HG03565 (cell line): ENCODE results near the gene TAF15.

Experiments used
- ATAC-seq: cut with Tn5 transposase; IDR thresholded peaks from one replicate; pipeline ENCODE4 v1.9.1; 2021; ENCODE audit warnings: mild to moderate bottlenecking, moderate library complexity; ENCODE audit not compliant: unreplicated experiment

Gene TAF15

DNA sequence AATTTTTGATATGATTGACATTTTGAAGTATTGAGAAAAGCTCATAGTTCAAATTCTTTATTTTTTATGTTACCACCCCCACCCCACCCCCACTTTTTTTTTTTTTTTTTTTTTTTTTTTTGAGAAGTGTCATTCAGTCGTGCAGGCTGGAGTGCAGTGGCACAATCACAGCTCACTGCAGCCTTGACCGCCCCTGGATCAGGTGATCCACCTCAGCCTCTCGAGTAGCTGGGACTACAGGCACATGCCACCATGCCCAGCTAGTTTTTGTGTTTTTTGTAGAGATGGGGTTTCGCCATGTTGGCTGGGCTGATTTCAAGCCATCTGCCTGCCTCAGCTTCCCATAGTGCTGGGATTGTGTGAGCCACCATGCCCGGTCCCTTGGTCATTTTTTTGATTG is 7.4 kb downstream of the TAF15 start:
- no peak for ATAC-seq

GRCh38 chr17:35817196-35817595 is 7.9 kb downstream of the TAF15 start:
- ATAC-seq = no peak

DNA sequence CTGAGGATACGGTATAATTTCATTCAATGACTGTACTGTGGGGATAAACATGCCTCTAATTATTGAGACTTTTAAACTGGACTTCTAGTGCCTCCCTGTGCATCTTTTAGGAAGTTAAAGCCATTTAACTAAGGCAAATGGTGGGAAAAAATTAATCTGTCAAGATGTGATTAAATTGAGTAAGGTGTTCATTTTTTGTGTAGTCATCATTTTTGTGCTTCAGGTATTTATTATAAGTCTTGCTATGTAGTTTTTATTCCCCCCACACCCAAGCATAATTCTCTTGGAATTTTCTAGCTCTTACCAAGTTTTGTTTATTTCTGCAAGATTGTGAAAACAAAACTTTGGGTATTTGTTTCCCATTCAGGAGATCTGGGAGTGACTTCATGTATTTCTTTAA is 10.2 kb downstream of the TAF15 start:
- ATAC-seq = no peak

- no peak for ATAC-seq
These were observed 12.0 kb downstream of the TAF15 start for GRCh38 chr17:35821308-35821707.

GRCh38 chr17:35825206-35825605 is 15.9 kb downstream of the TAF15 start:
- ATAC-seq = no peak

- no peak for ATAC-seq
These were observed 31.8 kb downstream of the TAF15 start for GRCh38 chr17:35841101-35841500.

DNA sequence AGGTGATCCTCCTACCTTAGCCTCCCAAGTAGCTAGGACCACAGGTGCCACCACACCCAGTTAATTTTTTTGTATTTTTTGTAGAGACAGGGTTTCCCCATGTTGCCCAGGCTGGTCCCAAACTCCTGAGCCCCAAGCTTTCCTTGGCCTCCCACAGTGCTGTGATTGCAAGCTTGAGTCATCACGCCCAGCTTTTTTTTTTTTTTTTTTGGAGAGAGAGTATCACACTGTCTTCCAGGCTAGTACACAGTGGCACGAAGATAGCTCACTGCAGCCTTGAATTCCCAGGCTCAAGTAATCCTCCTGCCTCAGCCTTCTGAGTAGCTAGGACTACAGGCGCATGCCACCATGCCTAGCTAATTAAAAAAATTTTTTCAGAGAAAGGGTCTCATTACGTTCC is 32.2 kb downstream of the TAF15 start:
- ATAC-seq = no peak

GRCh38 chr17:35842239-35842638 is 33.0 kb downstream of the TAF15 start:
- no peak for ATAC-seq

GRCh38 chr17:35843698-35844097 is 34.4 kb downstream of the TAF15 start:
- ATAC-seq = no peak

GRCh38 chr17:35844547-35844946 is 35.3 kb downstream of the TAF15 start:
- ATAC-seq = no peak

DNA sequence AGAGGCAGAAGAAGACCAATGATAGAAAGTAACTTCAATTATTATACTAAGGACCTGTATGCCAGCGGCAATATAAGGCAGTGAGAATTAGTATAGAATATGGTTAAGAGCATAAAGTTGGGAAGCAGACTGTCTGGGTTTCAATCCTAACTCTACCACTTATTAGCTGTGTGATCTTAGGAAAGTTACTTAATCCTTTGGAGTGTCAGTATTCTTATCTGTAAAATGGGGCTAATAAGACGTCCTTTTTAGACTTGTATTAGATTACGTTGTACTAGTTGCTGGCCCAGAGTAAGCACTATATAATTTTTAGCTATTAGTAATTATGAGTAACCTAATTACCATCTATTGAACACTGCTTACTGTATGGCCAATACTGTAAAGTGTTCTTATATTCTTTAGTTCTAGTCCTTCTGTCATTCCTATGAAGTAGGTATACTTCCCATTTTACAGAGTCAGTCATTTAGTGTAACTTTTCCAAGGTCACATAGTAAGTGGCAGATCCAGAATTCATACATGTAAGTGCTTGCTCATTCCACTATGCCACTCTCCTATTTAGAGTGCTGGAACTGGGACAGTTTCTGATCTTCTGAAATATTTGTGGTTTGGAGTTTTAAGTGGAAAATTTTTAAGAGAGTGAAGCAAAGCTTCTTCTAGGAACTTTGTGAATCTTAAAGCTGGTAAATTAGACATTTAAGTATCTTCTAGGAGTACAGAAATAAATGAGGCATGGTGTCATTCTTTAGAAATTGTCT is 36.9 kb downstream of the TAF15 start:
- ATAC-seq = no peak

- ATAC-seq = no peak
These were observed 37.7 kb downstream of the TAF15 start for GRCh38 chr17:35847006-35847405.

DNA sequence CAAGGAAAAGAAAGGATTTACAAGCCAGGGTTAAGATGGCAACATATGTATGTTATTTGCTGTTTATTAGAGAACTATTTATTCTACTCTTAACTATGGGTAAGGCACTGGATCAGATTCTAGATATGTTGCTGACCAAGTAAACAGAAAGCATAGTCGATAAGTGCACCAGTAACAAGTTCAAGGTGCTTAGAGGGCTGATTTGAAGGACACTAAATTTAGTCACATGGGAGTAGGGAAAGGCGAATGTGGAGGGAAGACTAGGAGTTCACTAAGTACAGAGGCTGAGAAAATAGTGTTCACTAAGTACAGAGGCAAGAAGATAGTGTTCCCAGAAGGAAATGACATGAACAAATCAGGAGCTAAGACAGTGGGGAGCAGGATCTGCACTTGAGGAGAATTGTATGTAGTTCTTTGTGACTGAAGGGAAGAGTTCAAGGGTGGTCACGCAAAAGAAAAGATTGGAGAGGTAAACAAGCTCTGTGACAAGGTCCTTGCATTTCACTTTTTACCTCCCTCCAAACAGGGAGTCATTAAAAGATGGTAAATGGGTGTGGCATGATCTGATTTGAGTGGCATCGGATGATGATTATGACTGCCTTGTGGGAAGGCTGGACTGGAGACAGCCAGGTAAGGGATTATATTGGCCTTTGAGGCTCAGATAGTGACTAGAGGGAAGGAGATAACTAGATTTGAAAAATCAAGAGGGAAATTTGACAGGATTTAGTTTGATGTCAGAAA is 38.5 kb downstream of the TAF15 start:
- ATAC-seq = no peak

DNA sequence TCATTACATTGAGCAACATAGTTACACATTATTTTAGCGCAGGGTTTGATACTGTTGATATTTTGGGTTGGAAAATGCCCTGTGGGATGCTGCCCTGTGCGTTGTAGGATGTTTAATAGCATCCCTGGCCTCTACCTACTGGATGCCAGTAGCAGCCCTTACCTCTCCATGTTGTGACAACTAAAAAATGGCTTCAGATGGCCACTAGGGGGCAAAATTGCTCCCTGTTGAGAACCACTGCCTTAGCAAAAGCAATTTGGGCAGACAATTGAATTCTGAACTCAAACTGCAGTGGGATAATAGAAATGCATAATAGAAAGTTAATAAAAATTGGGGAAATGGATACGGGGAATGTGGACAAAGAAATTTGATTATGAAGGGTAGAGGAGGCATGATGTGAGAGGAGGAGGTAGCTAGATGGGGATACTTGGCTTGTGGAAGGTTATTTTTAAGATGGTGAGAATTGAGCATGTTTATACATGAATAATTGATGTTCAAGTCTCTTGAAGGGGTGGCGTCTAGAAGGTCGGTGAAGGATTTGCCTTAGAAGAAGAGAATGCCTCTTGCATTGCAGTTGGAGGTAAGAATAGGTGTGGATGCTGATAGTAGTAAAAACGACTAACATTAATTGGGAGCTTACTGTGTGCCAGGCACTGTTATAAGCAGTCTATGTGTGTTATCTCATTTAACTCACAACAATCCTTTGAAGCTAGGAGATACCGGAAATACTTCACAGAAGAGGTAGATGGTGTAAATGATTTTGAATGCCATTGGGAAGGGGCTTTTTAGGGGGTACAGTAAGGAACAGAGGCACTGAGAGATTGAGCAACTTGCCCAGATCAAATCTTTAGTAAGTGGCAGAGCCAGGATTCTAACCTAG is 40.4 kb downstream of the TAF15 start:
- ATAC-seq = no peak

DNA sequence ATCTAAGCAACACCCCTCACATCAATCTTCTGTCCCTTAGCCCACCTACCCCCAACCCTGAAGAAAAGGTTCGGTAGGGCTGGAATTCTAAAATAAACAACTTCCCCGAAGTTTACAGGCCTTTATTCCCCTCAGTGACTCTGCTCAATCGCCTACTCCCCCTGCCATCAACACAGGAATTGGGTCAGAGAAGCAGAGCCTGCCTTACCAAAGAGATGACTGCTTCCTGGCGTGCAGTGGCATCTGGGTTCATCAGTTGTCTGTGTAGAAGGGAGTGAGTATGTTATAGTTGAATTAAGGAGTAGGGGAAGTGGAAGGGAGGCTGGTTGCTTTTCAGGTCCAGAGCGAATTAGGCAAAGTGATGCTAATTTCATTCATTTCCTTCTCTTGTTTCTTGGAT is 46.7 kb downstream of the TAF15 start:
- ATAC-seq = no peak

DNA sequence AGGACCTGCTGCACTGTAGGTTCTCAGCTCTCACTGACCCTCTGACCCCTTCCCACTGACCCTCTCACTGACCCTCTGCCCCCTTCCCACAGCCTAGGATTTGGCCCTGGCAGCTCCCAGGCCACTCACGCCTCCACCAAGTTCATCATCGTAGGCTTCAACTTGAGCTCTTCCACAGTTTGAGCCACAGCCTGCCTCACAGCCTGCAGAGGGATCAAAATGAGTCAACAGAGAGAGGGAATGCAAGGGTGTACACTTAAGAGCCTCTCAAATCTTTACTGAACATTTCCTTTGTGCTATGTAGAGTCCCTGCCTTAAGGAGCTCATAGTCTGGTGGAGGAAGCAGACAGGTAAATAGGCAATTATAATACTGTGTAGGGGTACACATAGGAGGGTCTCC is 47.3 kb downstream of the TAF15 start:
- no peak for ATAC-seq

GRCh38 chr17:35864853-35865252 is 55.6 kb downstream of the TAF15 start:
- no peak for ATAC-seq

- ATAC-seq = no peak
These were observed 56.4 kb downstream of the TAF15 start for GRCh38 chr17:35865412-35866340.

GRCh38 chr17:35866341-35866950 is 57.2 kb downstream of the TAF15 start:
- ATAC-seq = no peak

- no peak for ATAC-seq
These were observed 58.3 kb downstream of the TAF15 start for GRCh38 chr17:35867574-35867973.
